ENCODE measurements around the gene MRI1.

The MRI1 gene

DNA sequence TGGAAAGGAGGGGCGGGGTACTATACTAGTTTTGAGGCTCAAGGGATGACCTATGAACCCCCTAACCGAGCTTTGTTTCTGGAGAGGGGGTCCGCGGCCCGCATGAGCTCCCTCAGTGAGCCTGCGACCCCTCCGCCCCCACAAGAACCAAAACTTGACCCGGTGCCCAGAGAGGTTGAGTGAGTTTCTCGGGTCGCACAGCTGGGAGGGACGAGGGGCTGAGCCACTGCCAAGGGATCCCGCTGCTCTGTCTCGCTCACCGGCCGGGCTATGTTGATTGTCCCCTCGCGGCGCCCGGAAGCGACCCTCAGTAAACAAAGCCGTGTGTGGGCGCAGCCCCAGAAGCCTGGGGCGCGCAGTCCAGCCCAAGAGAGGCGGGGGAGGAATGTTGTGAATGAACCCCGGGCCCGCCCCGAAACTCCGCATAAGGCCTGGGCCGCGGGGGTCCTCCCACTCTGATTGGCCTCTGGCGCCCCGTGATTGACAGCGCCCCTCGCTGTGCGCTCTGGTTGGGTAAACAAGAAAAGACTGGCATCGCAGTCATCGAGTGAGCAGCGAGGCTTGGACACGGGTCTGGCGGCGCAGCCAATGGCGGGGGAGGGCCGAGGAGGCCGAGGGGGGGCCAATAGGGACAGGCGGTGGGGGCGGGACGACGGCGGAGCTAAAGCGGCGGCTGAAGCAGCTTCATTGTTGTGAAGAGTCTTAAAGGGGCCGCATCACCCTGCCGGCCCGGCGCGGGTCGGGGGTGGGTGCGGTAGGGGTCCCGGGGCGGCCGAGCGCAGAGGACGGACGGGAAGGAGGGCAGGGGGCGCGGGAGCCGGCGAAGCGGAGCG, 30.7 kb downstream of the MRI1 start, which contains the start of gene ZSWIM4:
ZSWIM4 (plus strand) TSS at position 687 of the 833 bp plus-strand sequence. CDS start 206 bp downstream, outside the sequence.
- DNase-seq (ENCODE audit: low read depth in 2 of 2), result peak; percentile 86

DNA sequence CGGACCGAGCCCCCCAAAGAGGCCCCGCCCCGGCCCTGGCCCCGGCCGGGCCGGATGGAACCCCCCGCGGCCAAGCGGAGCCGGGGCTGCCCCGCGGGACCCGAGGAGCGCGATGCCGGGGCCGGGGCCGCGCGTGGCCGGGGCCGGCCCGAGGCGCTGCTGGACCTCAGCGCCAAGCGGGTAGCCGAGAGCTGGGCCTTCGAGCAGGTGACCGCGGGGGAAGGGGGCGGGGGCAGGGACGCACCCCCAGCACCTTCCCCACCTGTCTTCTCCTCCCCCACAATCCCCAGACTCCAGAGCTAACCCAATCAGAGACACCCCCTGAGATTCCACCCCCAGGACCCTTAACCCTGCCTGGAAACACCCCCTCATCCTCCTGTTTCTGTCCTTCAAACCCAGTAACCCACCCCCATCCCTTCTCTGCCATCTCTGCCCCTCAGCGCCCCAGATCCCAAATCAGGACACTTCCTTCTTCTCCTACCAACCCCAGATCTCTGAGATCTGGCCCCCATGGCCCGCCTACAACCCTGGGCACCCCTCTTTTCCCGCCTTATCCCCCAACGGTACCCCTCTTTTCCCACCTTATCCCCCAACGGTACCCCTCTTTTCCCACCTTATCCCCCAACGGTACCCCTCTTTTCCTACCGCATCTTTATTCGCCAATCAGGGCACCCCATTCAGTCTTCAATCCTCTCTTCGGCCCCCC, 31.4 kb downstream of the MRI1 start:
- no peak for DNase-seq (ENCODE audit: low read depth in 2 of 2)

DNA sequence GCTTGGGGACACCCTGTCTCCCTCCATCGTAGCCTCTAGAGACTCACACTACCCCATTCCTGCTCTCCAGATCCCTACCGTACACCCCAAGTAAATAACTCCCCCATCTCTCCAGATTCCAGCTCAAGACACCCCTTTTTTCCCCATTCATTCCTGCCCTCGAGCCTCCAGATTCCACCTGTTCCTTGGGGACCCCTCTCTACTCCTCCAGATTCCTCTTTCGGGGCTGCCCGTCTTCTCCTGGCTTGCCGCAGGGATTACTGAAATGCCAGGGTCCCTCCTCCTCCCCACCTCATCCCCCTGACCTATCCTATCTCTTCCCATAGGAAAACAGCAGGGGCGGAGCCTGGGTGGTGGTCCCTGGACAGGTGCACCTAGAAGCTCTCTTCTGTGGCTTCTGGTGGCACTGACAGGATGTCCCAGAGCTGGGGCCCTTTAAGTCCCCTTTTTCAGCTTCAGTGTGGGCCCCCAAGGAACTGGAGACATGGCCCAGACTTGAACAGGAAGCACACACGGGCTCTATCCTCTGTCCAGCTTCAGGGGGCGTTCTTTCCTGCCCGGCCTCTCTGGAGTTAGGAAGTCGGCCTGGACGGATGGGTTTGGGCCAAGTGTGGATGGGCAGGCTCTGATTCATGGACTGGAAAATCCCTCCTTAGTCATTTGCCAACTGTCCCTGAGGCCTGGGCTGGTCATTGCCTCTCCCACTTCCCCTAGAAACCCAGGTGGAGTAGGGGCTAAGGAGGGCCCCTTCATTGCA, 32.2 kb downstream of the MRI1 start:
- no peak for DNase-seq (ENCODE audit: low read depth in 2 of 2)

DNA sequence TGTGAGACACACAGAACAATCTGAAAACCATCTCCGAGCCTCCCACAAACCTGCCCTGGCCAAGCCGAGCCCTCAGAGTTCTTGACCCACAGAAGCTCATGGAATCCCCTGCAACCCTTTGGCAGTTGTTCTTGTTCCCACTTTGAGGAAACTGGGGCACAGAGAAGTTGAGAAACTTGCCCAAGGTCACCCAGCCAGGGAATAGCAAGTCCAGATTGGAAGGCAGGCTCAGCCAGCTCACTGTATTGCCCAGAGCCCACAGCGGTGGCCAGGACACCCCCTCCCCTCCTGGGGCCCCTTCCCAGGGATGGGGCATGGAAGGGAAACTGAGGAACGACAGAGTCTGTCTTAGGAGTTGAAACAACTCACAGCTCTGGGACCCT, 32.7 kb downstream of the MRI1 start:
- no peak for DNase-seq (ENCODE audit: low read depth in 2 of 2)

- no peak for DNase-seq (ENCODE audit: low read depth in 2 of 2)
Observed at GRCh38 chr19:13797870-13798269, 33.5 kb downstream of the MRI1 start.

- DNase-seq (ENCODE audit: low read depth in 2 of 2), result no peak
Observed at GRCh38 chr19:13799669-13800068, 35.3 kb downstream of the MRI1 start.

- no peak for DNase-seq (ENCODE audit: low read depth in 2 of 2)
Observed at GRCh38 chr19:13803038-13803437, 38.7 kb downstream of the MRI1 start.

- DNase-seq (ENCODE audit: low read depth in 2 of 2), result no peak
Observed at GRCh38 chr19:13804830-13805683, 40.7 kb downstream of the MRI1 start.

GRCh38 chr19:13806728-13807127, 42.4 kb downstream of the MRI1 start:
- DNase-seq (ENCODE audit: low read depth in 2 of 2), result no peak

- DNase-seq (ENCODE audit: low read depth in 2 of 2), result no peak
Observed at GRCh38 chr19:13807421-13808021, 43.2 kb downstream of the MRI1 start.

- DNase-seq (ENCODE audit: low read depth in 2 of 2), result no peak
Observed at GRCh38 chr19:13808856-13809255, 44.5 kb downstream of the MRI1 start.

GRCh38 chr19:13812544-13812943, 48.2 kb downstream of the MRI1 start:
- no peak for DNase-seq (ENCODE audit: low read depth in 2 of 2)

DNA sequence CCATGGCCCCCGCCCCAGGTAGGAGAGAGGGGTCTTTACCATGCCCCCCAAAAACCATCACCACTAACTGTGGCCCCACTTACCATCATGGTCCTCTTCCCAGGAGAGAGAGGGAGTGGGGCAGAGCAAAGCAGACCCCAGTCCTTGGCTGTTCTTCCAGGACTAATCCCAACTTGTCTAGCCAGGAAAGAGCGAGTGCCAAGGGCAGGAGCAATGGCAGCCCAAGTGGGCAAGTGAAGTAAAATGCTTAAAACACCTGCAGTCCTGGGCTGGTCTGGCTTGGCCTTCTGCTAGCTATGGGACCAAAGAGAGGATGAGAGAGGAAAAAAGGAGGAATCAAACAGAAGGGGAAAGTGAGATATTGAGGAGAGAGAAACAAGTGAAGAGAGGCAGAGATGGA, 48.8 kb downstream of the MRI1 start:
- no peak for DNase-seq (ENCODE audit: low read depth in 2 of 2)

- no peak for DNase-seq (ENCODE audit: low read depth in 2 of 2)
Observed at GRCh38 chr19:13814550-13814949, 50.2 kb downstream of the MRI1 start.

GRCh38 chr19:13817018-13817614, 52.8 kb downstream of the MRI1 start:
- DNase-seq (ENCODE audit: low read depth in 2 of 2), result no peak

- no peak for DNase-seq (ENCODE audit: low read depth in 2 of 2)
Observed at GRCh38 chr19:13817615-13818371, 53.5 kb downstream of the MRI1 start.

DNA sequence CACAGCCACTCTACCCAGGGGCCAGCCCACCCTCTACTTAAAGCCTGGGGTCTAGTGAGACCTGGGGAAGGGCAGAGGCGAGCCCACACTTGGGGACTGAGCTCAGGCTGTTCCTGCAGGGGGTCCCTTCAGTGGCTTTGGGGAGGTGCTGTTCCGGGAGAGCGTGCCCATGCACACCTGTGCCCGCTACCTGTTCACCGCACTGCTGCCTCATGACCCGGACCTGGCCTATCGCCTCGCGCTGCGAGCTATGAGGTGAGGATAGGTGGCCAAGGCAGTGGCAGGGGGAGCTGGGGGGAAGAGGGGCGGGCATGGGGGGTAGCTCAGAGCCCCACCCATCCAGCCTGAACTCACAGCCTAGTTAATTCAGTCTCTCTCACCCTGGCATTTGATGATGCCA, 54.9 kb downstream of the MRI1 start:
- DNase-seq (ENCODE audit: low read depth in 2 of 2), result no peak

DNA sequence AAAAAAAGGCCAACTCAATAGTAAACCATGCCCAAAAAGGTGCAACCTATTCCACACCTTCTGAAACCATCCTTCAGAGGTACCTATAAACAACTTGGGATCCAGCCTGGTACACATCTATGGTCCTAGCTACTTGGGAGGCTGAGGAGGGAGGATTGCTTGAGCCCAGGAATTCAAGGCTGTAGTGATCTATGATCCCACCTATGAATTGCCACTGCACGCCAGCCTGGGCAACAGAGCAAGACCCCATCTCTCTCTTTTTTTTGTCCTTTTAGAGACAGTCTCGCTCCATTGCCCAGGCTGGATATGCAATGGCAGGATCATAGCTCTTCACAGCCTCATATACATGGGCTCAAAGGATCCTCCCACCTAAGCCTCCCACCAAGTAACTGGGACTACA, 57.0 kb downstream of the MRI1 start:
- no peak for DNase-seq (ENCODE audit: low read depth in 2 of 2)

- DNase-seq (ENCODE audit: low read depth in 2 of 2), result no peak
Observed at GRCh38 chr19:13823256-13823655, 58.9 kb downstream of the MRI1 start.

Data from stimulated activated CD8-positive, alpha-beta memory T cell treated with anti-CD3 and anti-CD28 coated beads, Interleukin-7, amount 100 ng/mL, for 1 hour (primary cell).